GM08714 (cell line): ENCODE results near the gene CDCA7L.

ENCODE experiments used
- H3K4me3 ChIP-seq: fragments of 200-500 bp; sonication (Bioruptor generic); 2 replicates; pipeline ENCODE4 v1.5.1; 2014; ENCODE audit warnings: mild to moderate bottlenecking, low read length, inconsistent platforms
- ZNF274 ChIP-seq: IDR thresholded peaks from 2 replicates; pipeline ENCODE4 v1.6.1; 2012; ENCODE audit warnings: mild to moderate bottlenecking, low read depth, low read length

CDCA7L gene

DNA sequence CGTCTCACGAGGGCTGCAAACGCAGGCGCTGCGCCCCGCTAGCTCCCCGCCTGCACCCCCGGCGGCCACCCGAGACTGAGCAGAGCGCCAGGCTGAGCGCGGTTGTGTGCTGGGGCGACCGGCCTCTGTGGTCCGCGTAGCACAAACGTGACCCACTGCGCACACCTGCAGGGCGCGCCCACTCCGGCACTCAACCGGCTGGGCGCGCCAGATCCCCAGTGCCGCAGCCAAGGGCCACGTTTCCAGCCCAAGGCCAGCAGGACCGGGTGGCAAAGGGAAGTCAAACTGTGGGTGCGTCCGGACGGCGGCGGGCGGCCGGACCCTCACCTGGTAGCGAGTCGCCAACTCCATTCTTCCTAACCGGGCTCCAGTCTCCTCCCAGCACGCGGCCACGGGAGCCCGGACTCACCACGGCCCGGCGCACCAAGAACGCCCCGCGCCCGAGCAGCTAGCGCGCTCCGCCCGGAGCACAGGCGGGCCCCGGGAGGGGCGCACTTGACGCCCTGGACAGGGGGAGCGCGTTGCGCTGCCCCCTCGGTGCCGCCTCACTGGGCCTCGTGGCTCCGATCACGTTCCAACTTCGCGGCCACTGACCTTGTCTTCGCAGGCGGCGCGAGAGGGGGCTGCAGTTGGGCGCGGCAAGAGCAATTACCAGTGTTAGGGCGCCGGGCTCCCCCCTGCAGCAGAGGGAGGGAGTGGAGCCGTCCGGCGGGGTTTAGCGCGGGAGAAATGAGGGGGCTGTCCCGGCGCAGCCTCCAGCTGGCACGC is at the start of gene CDCA7L:
Gene CDCA7L (minus strand): TSS at position 446 of the 768 bp plus-strand sequence. CDS start 95 bp downstream, at position 351.
- H3K4me3 ChIP-seq = peak within 1 kb of the TSS; percentile 74
- TF ChIP-seq ZNF274 = no peak

- H3K4me3 ChIP-seq = no peak overlapping the region
- TF ChIP-seq ZNF274 = no peak
These were observed 40.4 kb upstream of the CDCA7L start for GRCh38 chr7:21986096-21986495.

DNA sequence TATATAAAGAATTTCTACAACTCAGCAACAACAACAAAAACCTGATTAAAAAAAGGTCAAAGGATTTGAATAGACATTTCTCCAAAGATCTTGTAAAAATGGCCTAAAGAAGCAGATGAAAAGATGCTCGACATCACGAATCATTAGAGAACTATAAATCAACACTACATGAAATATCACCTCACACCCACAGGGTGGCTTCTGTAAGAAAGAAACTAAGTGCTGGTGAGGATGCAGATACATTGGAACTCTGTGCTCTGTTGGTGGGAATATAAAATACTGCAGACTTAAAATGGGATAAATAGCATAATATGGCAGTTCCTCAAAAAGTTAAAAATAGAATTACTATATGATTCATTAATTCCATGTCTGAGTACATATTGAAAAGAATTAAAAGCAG is 38.3 kb upstream of the CDCA7L start:
- no peak for TF ChIP-seq ZNF274
- no peak overlapping the region for H3K4me3 ChIP-seq

DNA sequence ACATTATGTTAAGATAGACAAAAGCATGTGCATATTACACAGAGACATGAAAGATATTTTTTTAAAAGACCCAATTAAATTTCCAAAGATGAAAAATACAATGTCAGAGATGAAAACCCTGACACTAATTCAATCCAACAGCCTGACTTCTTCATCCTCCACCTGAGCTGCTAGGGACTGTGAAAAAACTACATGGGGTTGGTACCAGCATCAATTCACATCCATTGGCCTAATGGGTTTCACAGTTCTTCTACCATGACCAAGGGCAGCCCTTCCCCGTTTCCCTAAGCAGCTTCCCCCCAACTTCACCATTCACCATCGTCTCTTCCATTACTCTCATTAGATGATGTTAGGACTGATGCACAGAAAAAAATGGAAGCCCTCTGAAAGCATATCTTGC is 37.4 kb upstream of the CDCA7L start:
- TF ChIP-seq ZNF274 = no peak
- H3K4me3 ChIP-seq = no peak overlapping the region

DNA sequence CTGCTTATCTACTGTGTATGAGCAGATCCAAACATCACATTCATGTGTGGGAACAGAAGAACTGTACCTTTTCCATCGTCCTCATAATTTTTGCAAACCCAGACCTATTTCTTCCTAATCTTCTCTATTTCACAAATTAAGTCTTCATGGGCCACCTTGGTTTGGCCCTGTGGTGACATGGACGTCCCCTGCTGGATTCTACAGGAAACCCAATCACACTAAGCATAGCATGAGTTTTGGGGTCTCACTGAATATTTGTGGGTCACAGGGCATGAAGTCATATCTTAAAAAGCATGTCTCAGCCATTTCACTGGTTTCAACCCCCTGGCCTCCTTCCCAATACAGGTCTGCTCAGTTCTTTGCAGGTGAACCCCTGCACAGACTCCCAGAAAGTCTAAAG is 35.8 kb upstream of the CDCA7L start:
- H3K4me3 ChIP-seq = no peak overlapping the region
- TF ChIP-seq ZNF274 = no peak

DNA sequence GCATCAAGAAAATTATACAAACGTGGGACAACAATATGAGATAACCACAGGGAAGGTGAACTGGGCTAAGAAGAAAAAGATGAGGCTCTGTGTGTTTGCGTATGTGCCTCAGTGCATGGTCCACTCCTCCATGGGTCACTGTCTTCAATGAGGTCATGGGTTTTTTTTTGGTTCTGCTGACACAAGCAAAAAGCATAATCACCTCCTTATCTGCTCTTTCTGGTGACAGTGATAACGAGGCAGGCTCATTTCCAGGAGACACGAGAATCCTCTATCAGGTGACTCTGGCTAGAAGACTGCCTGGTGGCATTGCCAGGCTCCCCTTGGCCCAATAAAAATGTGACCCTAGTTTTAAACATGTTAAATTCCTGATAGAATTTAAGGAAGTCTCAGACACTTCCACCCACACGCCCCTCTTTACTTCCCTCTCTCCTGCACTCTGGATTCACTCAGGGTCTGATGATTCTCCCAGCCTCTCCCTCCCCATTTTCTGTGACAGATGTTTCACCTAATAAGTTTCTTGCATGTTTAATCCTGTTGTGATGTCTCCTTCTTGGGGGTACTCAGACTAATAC is 35.3 kb upstream of the CDCA7L start:
- no peak overlapping the region for H3K4me3 ChIP-seq
- TF ChIP-seq ZNF274 = no peak

DNA sequence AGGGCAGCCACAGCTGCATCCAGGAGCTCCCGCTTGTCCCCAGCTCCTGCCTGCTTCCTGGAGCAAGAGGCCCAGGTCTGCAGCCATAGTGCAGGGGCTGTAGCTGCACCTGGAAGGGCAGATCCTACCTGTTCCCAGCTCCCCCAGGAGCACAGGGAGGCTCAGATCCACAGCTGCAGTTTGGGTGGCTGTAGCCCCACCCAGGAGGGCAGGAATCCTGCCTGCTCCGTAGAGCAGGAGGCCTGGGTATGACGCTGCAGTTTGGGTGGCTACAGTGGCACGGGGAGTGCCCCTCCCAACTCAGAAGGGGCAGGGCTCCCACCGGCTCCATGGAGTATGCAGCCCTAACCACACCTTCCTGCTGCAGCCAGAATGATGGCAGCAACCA is 26.7 kb upstream of the CDCA7L start:
- H3K4me3 ChIP-seq = no peak overlapping the region
- TF ChIP-seq ZNF274 = no peak

DNA sequence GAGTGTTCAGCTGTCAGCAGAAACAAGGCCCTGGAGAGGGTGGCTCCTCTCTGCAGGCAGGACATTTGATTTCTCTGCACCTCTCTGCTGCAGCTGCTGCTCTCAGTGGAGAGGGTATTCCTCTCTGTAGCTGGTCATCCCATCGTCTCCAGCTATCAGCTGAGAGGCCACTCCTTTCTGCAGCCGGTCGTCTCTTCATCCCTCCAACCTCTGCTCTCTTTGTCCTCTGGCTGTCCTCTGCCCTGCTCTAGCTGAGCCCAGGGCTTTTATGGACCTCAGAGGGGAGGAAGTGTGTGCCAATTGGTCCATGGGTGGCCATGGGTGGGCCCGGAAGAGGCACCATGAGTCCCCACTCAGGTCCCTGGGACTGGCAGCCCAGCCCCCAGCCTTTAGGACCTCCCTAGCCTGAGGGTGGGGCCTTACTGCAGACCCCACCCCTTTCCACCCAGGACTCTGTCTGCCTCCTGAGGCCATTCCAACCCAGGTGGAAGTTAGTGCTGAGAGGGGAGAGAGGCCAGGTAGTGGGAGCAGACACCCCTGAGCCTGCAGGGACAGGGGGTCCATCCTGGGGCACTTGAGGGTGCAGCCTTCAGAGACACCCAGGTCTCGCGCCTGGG is 26.2 kb upstream of the CDCA7L start:
- no peak overlapping the region for H3K4me3 ChIP-seq
- no peak for TF ChIP-seq ZNF274

DNA sequence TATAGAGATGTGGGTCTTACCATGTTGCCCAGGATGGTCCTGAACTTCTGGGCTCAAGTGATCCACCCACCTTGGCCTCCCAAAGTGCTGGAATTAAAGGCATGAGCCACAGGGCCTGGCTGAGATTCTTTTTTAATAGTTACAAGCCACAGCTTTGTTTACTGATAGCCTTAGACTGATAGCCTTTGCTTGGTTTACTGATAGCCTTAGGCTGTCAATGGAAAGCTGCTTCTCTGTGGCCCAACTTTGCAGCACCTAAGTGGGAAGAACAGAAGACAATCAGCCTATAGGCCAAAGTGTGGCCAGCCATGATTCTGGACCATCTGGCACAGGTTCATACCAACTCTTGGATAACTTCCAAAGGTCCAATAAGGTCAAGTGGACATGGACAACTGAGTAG is 24.1 kb upstream of the CDCA7L start:
- TF ChIP-seq ZNF274 = no peak
- no peak overlapping the region for H3K4me3 ChIP-seq

DNA sequence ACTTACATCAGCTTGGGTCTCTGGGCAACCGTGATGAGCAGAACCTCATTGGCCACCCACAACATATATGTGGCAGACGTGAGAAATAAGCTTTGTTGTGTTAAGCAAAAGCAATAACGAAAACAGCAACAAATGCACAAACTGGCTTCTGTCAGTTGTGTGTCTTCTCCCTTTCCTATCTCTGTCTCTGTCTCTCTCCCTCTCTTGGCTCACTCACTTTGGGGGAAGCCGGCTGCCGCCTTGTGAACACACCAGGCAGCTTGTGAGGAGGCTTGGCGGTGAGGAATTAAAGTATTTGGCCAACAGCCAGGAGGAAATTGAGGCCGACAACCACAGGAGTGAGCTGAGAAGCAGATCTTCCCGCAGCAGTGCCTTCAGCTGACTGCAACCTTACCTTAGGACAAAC is 21.9 kb upstream of the CDCA7L start:
- H3K4me3 ChIP-seq = no peak overlapping the region
- no peak for TF ChIP-seq ZNF274

- TF ChIP-seq ZNF274 = no peak
- H3K4me3 ChIP-seq = no peak overlapping the region
These were observed 20.6 kb upstream of the CDCA7L start for GRCh38 chr7:21966271-21966670.

GRCh38 chr7:21965291-21965690 is 19.6 kb upstream of the CDCA7L start:
- H3K4me3 ChIP-seq = no peak overlapping the region
- TF ChIP-seq ZNF274 = no peak

GRCh38 chr7:21962677-21963076 is 17.0 kb upstream of the CDCA7L start:
- TF ChIP-seq ZNF274 = no peak
- no peak overlapping the region for H3K4me3 ChIP-seq

- no peak for TF ChIP-seq ZNF274
- H3K4me3 ChIP-seq = no peak overlapping the region
These were observed 15.2 kb upstream of the CDCA7L start for GRCh38 chr7:21960922-21961321.

DNA sequence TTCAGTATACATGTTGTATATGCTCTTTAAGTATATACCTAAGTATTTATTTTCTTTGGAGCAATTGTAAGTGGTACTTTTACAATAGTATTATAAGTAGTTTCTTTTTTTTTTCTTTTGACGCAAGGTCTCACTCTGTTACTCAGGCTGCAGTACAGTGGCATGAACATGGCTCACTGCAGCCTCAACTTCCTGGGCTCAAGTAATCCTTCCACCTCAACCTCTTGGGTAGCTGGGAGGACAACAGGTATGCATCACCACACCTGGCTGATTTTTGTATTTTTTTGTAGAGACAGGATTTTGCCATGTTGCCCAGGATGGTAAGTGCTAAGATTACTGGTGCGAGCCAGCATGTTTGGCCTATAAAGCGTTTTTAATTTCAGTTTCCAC is 13.7 kb upstream of the CDCA7L start:
- TF ChIP-seq ZNF274 = no peak
- H3K4me3 ChIP-seq = no peak overlapping the region
